OCI-LY7 (cell line): ENCODE data around the gene EFCAB13.

Experiments
- EZH2phosphoT487 ChIP-seq: fragments of 200-600 bp; sonication (generic); IDR thresholded peaks from 2 replicates; pipeline ENCODE4 v1.6.1; 2018; ENCODE audit warnings: low read depth, borderline replicate concordance, mild to moderate bottlenecking, mixed run types, antibody characterized with exemption, low read length, moderate library complexity, mixed read lengths
- TF ChIP-seq, protein P1 (sequence below): fragments of 200-600 bp; sonication (generic); conservative IDR thresholded peaks from 2 replicates; pipeline ENCODE4 v1.5.1; 2014; ENCODE audit warnings: mild to moderate bottlenecking, antibody characterized with exemption, low read length, moderate library complexity, mixed read lengths

DNA sequence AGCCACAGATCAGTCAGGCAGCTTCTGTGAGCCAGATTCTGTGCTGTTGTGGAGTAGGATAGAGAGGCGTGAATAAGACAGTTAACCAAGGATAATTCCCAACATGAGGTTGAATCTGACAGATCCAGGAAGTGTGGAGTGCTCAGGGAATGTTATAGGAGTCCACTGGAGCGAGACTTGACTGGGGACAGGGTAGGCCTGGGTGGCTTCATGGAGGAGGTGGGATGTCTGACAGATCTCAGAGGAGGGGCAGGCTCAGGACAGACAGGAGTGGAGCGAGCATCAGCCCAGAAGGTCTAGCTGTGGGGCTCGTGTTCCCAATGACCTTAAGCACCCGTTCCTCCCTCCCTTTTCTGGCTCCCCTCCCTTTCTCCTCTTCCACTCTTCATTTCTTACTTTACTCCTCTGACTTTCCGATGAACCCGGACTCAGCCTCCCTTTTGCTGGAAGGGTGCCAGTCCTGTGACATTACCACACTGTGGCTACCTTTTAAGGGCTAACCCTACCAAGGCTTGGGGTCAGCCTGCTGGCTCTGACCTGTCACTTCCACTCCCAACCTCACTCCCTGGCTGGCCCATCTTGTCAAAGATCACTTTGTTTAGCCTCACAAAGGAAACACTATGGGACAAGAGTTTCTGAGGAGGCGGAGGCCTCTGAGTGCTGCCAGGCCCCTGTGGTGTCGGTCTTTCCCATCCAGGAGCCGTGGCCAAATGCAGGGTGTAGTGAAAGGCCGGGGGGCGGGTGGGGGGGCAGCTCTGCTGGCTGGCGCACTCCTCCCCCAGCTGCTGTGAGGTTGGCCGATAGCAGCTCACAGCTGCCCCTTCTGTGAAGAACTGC lies 28.5 kb upstream of the EFCAB13 start:
- TF ChIP-seq, protein P1, sequence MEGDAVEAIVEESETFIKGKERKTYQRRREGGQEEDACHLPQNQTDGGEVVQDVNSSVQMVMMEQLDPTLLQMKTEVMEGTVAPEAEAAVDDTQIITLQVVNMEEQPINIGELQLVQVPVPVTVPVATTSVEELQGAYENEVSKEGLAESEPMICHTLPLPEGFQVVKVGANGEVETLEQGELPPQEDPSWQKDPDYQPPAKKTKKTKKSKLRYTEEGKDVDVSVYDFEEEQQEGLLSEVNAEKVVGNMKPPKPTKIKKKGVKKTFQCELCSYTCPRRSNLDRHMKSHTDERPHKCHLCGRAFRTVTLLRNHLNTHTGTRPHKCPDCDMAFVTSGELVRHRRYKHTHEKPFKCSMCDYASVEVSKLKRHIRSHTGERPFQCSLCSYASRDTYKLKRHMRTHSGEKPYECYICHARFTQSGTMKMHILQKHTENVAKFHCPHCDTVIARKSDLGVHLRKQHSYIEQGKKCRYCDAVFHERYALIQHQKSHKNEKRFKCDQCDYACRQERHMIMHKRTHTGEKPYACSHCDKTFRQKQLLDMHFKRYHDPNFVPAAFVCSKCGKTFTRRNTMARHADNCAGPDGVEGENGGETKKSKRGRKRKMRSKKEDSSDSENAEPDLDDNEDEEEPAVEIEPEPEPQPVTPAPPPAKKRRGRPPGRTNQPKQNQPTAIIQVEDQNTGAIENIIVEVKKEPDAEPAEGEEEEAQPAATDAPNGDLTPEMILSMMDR, result no peak
- TF ChIP-seq EZH2phosphoT487, result no peak
